Measurements from ENCODE around the gene RASSF5.

- TF ChIP-seq POLR2AphosphoS5 (IDR thresholded peaks at IDR 0.05; ENCODE audit: insufficient read depth in 1 of 2, low read depth in 1 of 2): no peak
- TF ChIP-seq CTCF (IDR thresholded peaks at IDR 0.05): no peak
Measured at GRCh38 chr1:206582537-206582936, 75.2 kb downstream of the RASSF5 start.
